GM18519 (cell line): ENCODE data around the gene QRSL1.
"Not testable (repeated sequence)": the region's sequence is repeated elsewhere in the genome, so short reads cannot be mapped to it uniquely, and the experiment has no call there.

ENCODE experiments used
- ATAC-seq: cut with Tn5 transposase; IDR thresholded peaks from one replicate; pipeline ENCODE4 v1.9.1; 2021; ENCODE audit warnings: mild to moderate bottlenecking, moderate library complexity; ENCODE audit not compliant: unreplicated experiment, low FRiP score

QRSL1 gene, protein sequence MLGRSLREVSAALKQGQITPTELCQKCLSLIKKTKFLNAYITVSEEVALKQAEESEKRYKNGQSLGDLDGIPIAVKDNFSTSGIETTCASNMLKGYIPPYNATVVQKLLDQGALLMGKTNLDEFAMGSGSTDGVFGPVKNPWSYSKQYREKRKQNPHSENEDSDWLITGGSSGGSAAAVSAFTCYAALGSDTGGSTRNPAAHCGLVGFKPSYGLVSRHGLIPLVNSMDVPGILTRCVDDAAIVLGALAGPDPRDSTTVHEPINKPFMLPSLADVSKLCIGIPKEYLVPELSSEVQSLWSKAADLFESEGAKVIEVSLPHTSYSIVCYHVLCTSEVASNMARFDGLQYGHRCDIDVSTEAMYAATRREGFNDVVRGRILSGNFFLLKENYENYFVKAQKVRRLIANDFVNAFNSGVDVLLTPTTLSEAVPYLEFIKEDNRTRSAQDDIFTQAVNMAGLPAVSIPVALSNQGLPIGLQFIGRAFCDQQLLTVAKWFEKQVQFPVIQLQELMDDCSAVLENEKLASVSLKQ

DNA sequence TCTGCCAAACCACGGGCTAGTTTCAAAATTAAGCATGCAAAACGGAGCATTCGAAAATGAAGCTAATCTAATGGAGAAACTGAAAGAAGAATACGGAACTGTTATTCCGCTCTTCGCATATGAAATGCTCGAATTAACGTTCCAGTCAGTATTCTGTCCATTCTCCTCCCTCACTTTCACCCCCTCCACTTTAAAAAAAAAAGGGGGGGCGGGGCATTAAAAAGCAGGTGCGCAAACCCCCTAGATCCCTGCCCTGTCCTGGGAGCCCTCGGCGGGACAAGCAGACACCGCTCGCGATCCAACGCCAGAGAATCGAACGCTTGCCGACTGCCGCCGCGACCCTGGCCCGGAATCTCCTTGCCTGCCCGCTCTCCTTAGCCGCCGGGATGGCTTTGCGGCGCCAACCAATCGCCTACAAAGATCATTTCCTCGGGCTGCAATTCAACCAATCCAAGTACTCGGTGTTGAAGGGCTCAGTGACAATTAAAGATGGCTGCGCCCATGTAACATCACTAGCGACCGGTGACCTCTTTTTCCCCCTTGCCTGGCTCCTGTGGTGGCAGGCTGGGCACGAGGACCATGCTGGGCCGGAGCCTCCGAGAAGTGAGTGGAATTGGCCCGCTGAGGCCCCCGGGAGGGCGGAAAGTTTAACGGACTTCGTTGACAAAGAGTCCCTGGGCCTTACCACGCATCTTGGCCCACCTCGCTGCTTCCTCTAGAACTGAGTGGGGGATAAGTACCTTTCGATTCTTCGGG, at the start of gene QRSL1, which contains the start of gene RTN4IP1:
TSS of gene QRSL1 (plus strand) at position 476 of the 756 bp plus-strand sequence. CDS start at position 580, 104 bp downstream.
TSS of gene RTN4IP1 (minus strand) at position 396 of the 756 bp plus-strand sequence. CDS start 477 bp downstream, outside the sequence.
- ATAC-seq = peak; percentile 62

DNA sequence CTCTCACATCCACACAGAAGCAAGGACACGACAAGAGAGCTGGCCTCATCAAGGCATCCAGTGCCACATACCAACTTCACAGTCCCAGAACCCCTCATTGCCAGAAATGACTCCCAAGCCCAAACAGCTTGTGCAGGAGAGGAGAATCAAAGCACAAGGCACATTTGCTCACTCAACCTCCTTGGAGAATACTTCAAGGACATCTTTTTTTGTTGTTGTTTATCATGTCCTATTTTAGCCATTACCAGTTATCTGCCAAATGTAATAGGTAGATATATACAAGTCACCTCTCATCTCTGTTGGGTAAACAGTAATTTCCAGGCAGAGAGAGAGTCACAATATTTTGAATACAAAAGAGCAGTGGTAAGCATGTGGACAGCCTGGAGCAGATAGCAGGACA, 47.9 kb upstream of the QRSL1 start:
- ATAC-seq = no peak

DNA sequence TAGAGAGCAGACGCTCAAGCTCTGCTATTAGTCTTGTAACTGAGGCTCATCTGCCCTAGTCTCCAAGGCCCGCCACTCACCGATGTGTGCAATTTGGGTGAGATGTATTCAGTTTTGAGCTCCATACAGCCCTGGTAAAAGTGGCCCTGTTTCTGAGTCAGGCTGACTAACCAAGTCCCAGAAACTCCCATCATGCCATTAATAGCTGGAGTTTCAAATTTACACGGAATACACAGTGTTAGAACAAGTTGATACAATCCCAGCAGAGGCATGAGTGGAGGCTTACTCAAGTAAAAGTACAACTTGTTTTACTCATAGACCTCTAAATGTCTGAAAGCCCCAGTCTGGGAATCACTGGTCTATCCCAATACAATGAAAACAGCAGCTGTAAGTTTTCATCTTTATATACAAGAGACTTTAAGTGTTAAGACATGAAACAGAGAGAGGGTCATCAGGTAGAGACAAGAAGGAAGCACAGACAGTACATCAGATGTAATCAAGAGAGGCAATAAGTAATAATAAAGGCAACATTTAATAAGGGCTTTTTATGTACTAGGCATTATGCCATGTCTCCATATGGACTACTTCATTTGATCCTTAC, 42.5 kb upstream of the QRSL1 start:
- ATAC-seq = no peak

DNA sequence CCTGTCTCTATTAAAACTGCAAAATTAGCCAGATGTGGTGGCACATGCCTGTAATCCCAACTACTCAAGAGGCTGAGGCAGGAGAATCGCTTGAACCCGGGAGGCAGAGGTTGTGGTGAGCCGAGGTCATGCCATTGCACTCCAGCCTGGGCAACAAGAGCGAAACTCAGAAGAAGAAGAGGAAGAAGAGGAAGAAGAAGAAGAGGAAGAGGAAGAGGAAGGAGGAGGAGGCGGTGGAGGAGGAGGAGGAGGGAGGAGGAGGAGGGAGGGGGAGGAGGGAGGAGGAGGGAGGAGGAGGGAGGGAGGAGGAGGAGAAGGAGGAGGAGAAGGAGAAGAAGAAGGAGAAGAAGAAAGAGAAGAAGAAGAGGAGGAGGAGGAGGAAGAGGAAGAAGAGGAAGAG, 40.4 kb upstream of the QRSL1 start:
- ATAC-seq = not testable (repeated sequence)

DNA sequence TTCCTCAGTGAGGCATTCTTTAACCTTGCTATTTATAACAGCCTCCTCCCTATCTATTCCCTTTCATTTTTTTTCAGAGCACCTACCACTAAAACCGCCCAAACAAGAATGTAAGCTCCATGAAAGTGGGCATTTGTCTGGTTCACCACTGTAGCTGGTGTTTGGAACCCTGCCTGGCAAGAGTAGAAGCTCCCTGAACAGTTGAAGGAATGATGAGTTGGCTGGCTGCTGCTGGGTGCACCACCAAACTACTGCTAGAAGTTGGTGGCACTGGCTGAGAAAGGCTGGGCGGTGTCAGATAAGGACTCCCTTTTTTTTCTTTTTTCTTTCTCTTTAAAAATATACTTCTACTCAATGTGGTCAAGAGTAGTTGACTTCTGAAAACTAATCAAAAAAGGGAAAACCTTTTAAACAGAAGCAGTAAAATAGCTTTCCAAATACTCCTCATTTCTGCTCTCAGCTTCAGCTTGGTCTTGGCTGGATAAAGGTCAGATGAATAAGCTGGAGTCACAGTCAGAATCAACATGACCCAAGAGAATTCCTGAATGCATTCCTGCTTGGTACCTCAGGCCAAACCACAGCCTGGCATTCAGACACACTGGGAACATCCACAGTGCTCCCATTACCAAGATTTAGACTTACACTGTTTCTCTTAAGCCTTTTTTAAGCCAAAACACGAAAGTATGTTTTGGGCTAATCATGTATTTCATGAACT, 38.1 kb upstream of the QRSL1 start:
- ATAC-seq = no peak

DNA sequence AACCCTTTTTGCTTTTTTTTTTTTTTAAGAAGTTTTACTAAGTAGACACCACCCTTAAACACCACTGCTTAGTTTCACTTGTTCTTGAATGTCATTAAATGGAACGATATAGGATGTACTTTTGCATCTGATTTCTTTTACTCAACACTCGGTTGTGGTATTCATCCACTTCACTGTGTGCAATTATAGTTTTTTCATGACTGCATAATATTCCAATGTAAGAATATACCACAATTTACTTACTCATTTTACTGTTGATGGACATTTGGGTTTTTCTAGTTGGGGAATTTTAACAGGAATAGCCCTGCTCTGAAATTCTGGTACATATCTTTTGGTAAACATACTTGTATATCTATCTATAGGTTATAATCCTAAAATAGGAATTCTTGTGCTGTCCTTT, 29.9 kb upstream of the QRSL1 start:
- no peak for ATAC-seq

DNA sequence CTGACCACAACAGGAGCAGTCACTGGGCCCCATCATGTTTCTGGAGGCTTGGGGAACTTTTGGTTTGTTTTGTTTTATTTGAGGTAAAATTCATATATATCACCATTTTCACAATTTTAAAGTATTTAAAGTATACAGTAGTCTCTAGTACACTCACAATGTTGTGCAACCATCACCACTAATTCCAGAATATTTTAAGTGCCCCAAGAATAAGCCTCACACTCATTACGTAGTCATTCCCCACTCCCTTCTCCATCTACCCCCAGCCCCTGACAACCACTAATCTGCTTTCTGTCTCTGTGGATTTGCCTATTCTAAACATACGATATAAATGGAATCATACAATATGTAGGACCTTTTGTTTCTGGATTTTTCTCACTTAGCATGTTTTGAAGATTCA, 29.0 kb upstream of the QRSL1 start:
- no peak for ATAC-seq

DNA sequence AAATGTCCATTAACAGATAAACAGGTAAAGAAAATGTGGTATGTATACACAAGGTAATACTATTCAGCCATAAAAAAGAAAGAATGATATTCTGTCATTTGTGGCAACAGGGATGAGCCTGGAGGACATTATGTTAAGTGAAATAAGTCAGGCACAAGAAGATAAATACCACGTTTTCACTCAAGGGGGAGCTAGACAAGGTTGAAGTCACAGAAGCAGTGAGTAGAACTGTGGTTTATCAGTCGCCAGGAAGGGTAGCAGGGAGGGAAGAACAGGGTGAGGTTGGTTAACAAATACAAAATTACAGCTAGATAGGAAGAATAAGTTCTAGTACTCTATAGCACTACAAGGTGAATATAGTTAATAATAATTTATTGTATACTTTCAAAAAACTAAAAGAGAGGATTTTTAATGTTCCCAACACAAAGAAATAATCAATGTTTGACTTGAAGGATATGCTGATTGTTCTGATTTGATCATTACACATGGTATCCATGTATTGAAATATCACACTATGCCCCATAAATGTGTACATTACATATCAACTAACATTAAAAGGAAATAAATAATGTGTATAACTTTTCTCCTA, 21.2 kb upstream of the QRSL1 start:
- peak; percentile 77 for ATAC-seq

DNA sequence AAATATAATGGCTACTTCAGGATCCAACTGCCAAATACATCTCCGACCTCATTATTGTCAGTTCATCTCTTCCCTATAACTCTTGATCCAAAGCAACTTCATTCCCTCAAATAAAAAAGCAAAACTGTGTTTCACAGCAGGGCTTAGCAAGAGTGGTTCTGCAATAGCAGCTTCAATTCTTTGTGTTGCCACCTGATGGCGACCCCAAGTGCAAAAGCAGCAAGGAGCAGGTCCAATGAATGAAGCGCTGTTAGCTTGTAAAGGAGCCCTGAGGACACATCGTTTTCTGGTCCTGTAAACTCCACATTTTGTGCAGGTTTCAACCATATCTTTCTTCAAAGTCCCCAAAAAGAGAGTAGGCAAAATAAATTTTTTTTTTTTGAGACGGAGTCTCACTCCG, 19.7 kb upstream of the QRSL1 start:
- ATAC-seq = no peak

DNA sequence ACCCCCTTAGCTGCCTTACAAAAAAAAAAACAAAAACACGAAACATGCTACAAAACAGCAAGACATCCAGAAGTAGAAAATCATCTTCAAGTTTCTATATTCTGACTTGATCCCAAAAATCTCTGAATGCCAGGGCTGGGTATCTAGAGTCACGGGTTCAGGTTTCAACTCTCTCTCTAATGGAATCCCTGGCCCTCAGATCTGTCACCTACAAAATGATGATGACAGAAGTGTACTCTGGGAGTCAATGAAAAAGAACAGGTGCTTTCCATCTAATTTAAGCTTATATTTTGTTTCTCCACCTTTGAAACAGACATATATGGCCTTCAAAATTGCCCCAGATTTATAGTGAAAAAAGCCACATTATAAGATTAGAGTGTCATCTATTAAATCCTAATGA, 18.3 kb upstream of the QRSL1 start:
- no peak for ATAC-seq

DNA sequence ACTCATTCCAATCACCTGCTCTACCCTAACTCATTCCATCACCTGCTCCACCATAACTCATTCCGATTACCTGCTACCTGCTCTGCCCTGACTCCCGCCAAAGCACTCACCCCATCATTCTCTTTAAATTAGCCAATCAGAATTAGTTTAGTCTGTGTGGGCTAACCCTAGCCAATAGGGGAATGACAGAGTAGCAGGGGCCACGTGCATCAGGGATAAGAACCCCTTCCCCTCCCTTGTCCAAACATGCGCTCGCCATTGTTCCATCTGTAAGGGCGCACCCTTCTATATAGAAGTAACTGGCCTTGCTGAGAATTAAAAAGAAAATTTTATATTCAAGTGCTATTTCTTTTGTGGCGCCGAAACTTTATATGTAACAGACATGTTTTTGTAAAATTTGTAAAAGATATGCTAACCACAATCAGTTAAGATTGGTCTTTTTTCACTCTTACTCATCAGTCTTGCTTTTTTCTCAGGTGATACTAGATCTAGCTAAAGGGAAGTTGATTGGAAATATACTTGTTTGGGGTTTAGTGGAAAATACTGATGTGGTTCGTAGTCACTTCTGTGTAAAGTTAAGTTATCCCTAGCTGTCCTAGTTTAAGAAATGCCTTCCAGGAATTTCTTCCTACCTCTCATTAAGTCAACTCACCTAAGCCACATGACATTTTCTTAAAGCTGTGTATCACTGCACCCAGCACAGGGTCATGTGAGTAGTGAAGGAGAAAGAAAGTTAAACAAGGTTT, 16.5 kb upstream of the QRSL1 start:
- no peak for ATAC-seq

DNA sequence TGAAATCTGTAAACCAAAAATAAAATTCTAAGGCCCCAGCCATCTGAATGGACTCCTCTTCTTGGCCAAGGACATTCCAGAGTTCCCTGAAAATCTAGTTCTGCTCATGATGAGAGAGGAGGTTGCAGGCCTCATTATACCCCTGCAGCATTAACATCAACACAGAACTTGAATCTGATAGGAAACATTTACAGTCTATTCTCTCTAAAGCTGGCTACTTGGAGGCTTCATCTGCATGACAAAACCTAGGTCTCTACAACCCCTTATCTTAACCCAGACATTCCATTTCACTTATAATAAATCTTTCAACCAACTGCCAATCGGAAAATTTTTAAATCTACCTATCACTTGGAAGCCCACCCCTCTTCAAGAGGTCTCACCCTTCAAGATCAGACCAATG, 15.8 kb upstream of the QRSL1 start:
- ATAC-seq = no peak

DNA sequence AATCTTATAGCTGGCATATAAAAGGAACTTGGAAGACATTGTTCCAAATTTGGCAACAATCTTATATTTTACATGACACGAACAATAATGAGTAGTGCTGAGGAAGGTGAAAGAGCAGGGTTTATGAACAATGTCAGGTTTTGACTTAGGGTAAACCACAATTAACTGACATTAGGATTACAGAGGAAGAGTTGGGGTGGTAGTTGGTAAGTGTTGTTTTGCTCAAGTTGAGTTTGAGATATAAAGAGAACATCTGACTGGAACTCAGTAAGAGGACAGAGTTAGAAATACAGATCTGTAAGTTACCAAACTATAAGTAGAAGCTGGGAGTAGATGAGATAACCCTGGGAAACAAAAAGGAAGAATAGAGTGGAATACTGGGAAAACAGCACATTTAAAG, 15.2 kb upstream of the QRSL1 start:
- ATAC-seq = no peak

DNA sequence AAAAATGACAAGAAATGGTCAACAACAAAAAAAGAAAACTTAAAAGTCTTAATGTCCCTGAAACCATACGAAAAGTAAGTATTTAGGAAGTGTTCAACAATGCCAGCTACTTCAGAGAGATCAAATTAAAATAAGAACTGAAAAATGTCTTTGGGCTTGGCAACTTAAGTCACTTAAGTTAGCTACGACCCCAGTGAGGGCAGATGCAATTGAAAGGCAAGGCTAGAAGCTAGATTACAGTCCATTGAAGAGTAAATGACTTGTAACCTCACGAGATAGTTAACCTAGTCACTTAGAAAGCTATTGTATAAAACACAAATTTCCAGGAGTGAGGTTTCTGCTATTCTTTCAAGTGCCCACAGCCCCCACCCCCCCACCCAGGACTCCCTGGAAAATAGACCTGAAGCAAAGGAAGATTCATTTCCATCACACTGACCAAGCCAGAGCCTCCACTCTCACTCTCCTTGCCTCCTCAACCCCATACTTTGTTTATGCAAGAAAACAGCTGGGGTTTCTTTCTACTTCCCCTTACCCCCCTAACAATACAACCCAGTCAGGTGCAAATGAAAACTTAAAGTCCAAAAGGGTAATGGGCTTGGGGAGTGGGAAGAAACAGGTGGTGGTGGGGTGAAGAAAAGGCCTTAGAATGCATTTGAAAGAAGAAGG, 14.7 kb upstream of the QRSL1 start:
- no peak for ATAC-seq

DNA sequence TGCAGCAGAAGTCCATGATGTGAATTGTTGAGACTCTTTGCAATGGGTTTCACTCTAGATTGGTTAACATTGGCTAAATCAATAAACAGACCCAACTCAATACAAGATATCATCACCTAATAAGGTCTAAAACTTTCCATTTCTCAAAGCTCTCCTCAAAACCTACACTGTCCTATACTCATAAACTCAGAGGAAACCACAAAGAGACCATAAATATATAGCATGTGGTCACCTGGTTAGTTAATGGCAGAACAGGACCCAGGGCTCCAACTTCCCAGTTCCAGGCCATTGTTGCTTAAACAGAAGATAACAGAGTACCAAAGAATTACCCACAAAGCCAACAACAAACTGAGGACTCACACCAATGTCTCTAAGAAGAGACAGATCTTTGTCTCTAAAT, 12.1 kb upstream of the QRSL1 start:
- no peak for ATAC-seq

DNA sequence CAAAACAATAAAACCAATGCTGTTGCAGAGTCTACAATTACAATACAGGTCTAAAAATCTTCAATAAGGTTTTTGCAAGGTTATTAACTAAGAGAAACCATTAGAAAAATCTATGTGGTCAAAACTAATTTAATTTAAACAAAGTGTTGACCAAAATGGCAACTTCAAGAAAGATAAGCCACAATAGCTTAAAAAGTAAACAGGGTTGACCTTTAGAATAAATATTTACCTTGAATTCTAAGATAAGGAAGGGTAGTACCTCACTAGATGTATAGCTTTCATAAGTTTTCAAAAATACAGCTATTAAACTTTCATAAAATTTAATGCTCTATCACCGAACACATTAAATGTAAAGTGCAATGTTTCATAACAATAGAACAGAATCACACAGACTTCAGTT, 11.5 kb upstream of the QRSL1 start:
- no peak for ATAC-seq

DNA sequence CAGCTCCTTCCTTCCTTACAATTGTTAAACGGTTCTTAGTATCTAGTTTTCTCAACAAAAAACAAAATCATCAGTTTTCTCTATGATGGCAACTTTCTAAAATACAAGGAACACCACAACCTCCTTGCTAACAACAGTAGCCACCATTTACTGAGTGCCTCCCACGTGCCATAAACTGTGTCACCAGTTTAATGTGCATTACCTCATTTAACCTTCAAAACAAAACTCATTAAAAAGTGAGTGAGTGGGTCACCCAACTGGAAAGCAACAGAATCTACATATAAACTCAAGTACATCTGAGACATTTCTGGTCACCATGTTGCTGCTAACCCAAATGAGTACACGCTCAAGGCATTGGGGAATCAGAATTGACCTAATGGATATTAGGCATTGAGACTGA, 11.1 kb upstream of the QRSL1 start:
- ATAC-seq = no peak

DNA sequence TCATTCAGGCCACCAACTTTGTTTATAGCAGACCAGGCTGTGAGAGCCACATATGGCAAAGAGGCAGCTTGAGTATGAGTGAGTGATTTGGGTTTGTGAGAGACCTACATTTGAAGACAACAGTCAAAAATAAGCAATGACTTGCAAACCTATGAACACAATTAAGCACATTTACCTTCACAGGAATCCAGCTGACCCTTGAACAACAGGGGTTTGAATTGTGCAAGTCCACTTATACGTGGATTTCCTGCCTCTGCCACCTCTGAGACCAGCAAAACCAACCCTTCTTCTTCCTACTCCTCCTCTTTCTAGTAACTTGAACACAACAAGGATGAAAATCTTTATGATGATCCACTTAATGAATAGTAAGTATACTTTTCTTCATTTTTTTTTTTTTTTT, 10.2 kb upstream of the QRSL1 start:
- ATAC-seq = no peak
